HG02885 (cell line): ENCODE measurements around the gene DCC.
"Not testable (repeated sequence)": the region's sequence is repeated elsewhere in the genome, so short reads cannot be mapped to it uniquely, and the experiment has no call there.

Source experiments
- ATAC-seq: cut with Tn5 transposase; IDR thresholded peaks from one replicate; pipeline ENCODE4 v1.9.1; 2021; ENCODE audit warnings: mild to moderate bottlenecking; ENCODE audit not compliant: unreplicated experiment, poor library complexity

DCC gene

GRCh38 chr18:53441761-53442414 lies 1101.9 kb downstream of the DCC start:
- no peak for ATAC-seq

GRCh38 chr18:53442415-53442783 lies 1102.4 kb downstream of the DCC start:
- ATAC-seq: no peak

- ATAC-seq: no peak
Observed at GRCh38 chr18:53443336-53443735, 1103.3 kb downstream of the DCC start.

- no peak for ATAC-seq
Observed at GRCh38 chr18:53443831-53444230, 1103.8 kb downstream of the DCC start.

- no peak for ATAC-seq
Observed at GRCh38 chr18:53451902-53452301, 1111.9 kb downstream of the DCC start.

GRCh38 chr18:53457068-53457467 lies 1117.1 kb downstream of the DCC start:
- ATAC-seq: no peak

- ATAC-seq: no peak
Observed at GRCh38 chr18:53458268-53458667, 1118.3 kb downstream of the DCC start.

GRCh38 chr18:53458944-53459580 lies 1119.1 kb downstream of the DCC start:
- no peak for ATAC-seq

GRCh38 chr18:53467756-53468155 lies 1127.8 kb downstream of the DCC start:
- ATAC-seq: no peak

- ATAC-seq: not testable (repeated sequence)
Observed at GRCh38 chr18:53468173-53468572, 1128.2 kb downstream of the DCC start.

- no peak for ATAC-seq
Observed at GRCh38 chr18:53472546-53472945, 1132.5 kb downstream of the DCC start.

GRCh38 chr18:53478155-53478554 lies 1138.2 kb downstream of the DCC start:
- ATAC-seq: no peak

GRCh38 chr18:53486296-53486695 lies 1146.3 kb downstream of the DCC start:
- ATAC-seq: no peak

GRCh38 chr18:53489266-53489665 lies 1149.3 kb downstream of the DCC start:
- no peak for ATAC-seq

- ATAC-seq: no peak
Observed at GRCh38 chr18:53490019-53490418, 1150.0 kb downstream of the DCC start.

GRCh38 chr18:53496028-53496427 lies 1156.0 kb downstream of the DCC start:
- ATAC-seq: no peak

GRCh38 chr18:53503914-53504441 lies 1164.0 kb downstream of the DCC start:
- ATAC-seq: no peak

- no peak for ATAC-seq
Observed at GRCh38 chr18:53508529-53508928, 1168.5 kb downstream of the DCC start.

- no peak for ATAC-seq
Observed at GRCh38 chr18:53509886-53510285, 1169.9 kb downstream of the DCC start.

GRCh38 chr18:53511725-53512124 lies 1171.7 kb downstream of the DCC start:
- not testable (repeated sequence) for ATAC-seq

GRCh38 chr18:53521068-53521467 lies 1181.1 kb downstream of the DCC start:
- ATAC-seq: no peak
